NT2/D1 (cell line): Measurements from ENCODE around the gene SLFN5.

ENCODE experiments used
- DNase-seq: peaks from one replicate; pipeline ENCODE4 v3.0.0-alpha.2; 2011; ENCODE audit warnings: low read depth, low spot score
- H3K27me3 ChIP-seq: 2 replicates; pipeline ENCODE4 v1.6.0; 2011; ENCODE audit warnings: mild to moderate bottlenecking; ENCODE audit not compliant: insufficient read length, insufficient read depth
- H3K36me3 ChIP-seq: 2 replicates; pipeline ENCODE4 v1.6.1; 2011; ENCODE audit warnings: mild to moderate bottlenecking, low read length, mixed read lengths; ENCODE audit not compliant: insufficient read depth, insufficient read length
- H3K4me1 ChIP-seq: 2 replicates; pipeline ENCODE4 v1.5.1; 2011; ENCODE audit not compliant: insufficient read depth, insufficient read length
- H3K4me3 ChIP-seq: 2 replicates; pipeline ENCODE4 v1.5.1; 2011; ENCODE audit warnings: low read depth; ENCODE audit not compliant: insufficient read length
- H3K9ac ChIP-seq: 2 replicates; pipeline ENCODE4 v1.6.0; 2011; ENCODE audit warnings: low read depth; ENCODE audit not compliant: insufficient read length
- H3K9me3 ChIP-seq: 2 replicates; pipeline ENCODE4 v1.5.1; 2011; ENCODE audit warnings: mild to moderate bottlenecking, low read length; ENCODE audit not compliant: insufficient read depth
- SUZ12 ChIP-seq: IDR thresholded peaks from 2 replicates; pipeline ENCODE4 v1.6.1; 2011; ENCODE audit not compliant: insufficient read length, insufficient read depth; ENCODE audit errors: extremely low read depth
- YY1 ChIP-seq: IDR thresholded peaks from 2 replicates; pipeline ENCODE4 v1.6.1; 2011; ENCODE audit not compliant: insufficient read length, insufficient read depth
- ZNF274 ChIP-seq: IDR thresholded peaks from 2 replicates; pipeline ENCODE4 v1.6.1; 2011; ENCODE audit warnings: mild to moderate bottlenecking, low read depth, low read length

Gene SLFN5

DNA sequence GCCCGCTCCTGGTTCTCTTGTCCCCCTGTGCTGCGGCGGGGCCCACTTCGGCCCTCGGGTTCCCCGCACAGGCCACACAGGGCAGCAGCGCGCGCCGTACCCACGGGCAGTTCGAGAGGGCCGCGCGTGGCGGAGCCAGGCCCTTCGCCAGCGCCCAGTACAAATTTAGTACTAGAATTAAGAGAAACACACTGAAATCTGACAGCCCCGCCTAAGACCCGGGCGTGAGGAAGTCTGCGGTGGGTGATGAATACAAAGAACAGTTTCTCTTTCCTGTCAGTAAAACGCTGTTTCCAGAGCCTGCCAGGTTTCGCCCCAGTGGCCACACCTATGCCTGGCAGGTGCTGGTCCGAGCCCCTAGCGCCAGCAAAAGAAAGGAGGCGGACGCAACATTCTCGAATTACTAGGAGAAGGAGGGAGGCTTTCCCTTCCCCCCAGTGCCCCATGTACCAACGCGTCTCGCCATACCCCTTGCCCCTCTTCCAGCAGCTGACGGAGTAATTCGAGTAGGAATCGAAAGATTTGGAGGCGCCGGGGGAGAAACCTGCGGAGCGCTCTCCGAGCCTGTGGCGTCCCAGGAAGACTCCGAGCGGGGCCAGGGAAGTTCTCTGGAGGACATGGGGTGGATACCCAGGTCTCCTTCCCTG, 591 bp upstream of the SLFN5 start:
- H3K4me3 ChIP-seq: peak overlapping the region; percentile 75
- H3K36me3 ChIP-seq: peaks cover 2% of the 10 kb centered on the region
- no peaks in the 10 kb centered on the region for H3K9me3 ChIP-seq
- peak overlapping the region; percentile 67 for H3K9ac ChIP-seq
- DNase-seq: peak; percentile 46
- no peaks in the 10 kb centered on the region for H3K27me3 ChIP-seq
- no peak for TF ChIP-seq ZNF274
- no peak for TF ChIP-seq SUZ12
- TF ChIP-seq YY1: no peak
- no peaks in the 10 kb centered on the region for H3K4me1 ChIP-seq

DNA sequence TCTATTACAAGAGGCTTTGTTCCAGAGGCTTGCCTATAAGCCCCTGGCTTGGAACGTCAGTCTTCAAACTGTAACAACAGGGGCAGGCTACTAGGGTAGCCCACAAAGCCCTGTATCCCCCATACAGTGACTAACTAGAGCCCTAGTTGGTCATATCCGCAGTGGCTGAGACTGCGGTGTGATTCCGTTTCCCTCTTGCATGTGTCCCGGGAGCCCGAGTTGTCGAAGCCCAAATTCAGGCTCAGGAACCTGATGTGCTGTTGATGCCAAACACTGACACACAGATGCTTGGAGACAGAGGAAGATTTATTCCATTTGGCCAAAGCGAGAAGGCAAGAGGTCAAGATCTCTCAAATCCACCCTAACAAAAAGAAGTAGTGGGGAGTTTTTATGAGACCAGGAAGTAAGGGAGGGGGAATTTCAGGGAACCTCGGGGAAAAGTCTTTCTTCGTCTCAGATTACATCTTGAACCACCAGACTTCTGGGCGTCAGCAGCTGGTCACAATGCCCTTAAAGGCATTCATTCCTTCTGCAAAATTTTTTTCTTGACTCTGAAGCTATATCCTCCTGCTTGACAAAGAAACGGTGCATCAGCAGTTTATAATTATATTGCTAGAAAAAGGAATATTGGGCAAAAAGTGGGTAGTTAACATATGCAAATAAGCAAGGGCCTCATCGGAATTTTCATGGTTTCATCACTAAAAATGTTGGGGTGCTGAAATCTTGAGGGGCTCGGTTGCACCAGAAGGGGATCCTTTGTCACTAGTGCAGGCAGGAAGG, 879 bp downstream of the SLFN5 start:
- Histone ChIP-seq H3K9ac (peak overlapping the region; percentile 71), H3K27me3 (no peaks in the 10 kb centered on the region), H3K4me1 (no peaks in the 10 kb centered on the region), H3K9me3 (no peaks in the 10 kb centered on the region), H3K36me3 (peaks cover 7% of the 10 kb centered on the region), H3K4me3 (peak overlapping the region; percentile 75)
- TF ChIP-seq SUZ12: no peak
- no peak for TF ChIP-seq ZNF274
- no peak for TF ChIP-seq YY1
- DNase-seq: no peak

DNA sequence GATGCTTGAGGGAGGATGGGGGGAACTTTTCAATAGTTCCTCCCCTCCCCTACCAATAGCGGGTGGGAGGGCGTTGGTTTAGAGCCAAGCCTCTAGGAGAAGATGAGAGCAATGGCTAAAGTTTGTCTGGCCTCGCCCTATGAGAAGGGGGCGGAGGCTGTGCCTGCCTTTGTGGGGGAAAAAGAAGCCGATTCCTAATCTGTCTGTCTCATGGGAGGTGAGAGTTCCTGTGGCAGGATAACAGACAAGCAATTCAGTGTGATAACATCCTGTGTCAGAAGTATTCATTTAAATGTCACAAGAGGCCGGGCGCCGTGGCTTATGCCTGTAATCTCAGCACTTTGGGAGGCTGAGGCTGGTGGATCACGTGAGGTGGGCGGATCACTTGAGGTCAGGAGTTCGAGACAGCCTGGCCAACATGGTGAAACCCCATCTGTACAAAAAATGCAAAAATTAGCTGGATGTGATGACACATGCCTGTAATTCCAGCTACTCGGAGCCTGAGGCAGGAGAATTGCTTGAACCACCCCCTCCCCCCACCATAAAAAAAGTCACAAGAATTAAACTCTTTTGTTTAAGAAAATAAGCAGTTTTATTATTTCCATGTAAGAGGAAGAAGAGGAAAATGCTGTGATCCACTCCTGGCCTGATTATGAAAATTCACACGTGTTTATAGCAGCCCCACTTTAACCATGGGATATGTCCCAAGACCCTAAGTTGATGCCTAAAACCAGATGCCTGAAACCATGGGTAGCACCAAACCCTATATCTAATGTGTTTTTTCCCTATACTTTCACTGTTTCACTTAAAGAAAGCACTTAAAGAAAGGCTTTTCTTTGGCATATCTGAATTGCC, 1.7 kb downstream of the SLFN5 start:
- DNase-seq: no peak

DNA sequence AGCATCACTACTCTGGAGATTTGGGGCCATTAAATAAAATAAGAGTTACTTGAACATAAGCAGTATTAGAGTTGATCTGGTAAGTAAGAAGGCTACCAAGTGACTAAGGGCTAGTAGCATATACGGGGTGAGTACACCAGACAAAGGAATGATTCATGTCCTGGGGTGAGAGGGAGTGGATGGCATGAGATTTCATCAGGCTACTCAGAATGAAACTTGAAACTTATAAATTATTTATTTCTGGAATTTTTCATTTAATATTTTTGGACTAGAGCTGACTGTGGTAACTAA, 2.3 kb downstream of the SLFN5 start:
- H3K36me3 ChIP-seq: peaks cover 7% of the 10 kb centered on the region
- TF ChIP-seq ZNF274 (no peak), SUZ12 (no peak), YY1 (no peak)
- no peaks in the 10 kb centered on the region for H3K27me3 ChIP-seq
- H3K4me3 ChIP-seq: no peak overlapping the region
- no peak for DNase-seq
- H3K9me3 ChIP-seq: no peaks in the 10 kb centered on the region
- no peak overlapping the region for H3K9ac ChIP-seq
- no peaks in the 10 kb centered on the region for H3K4me1 ChIP-seq

More for the DNA sequence above, 1.7 kb downstream of the SLFN5 start:
- Histone ChIP-seq H3K36me3 (peaks cover 7% of the 10 kb centered on the region), H3K9ac (no peak overlapping the region), H3K4me3 (peak overlapping the region; percentile 19), H3K27me3 (no peaks in the 10 kb centered on the region), H3K9me3 (no peaks in the 10 kb centered on the region), H3K4me1 (no peaks in the 10 kb centered on the region)
- TF ChIP-seq ZNF274 (no peak), SUZ12 (no peak), YY1 (no peak)

DNA sequence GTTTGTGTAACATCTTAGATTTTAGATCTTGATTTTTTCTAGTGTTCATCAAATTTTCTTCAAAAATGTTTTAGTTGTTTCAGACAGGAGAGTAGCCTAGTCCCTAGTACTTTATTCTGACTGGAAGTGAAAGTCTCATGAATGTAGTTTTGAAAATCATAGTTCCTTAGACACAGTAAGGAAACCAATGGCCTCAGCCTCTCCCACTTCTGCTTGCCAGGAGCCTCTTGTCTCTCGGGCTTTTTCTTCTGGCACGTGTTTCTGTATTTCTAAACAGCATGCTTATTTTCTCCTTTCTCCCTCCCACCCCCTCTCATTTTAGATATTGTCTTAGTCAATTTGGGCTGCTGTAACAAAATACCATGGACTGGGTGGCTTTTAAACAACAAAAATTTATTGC, 9.8 kb downstream of the SLFN5 start:
- TF ChIP-seq ZNF274 (no peak), YY1 (no peak), SUZ12 (no peak)
- Histone ChIP-seq H3K9ac (no peak overlapping the region), H3K4me3 (no peak overlapping the region), H3K36me3 (peaks cover 2% of the 10 kb centered on the region), H3K9me3 (no peaks in the 10 kb centered on the region), H3K27me3 (no peaks in the 10 kb centered on the region), H3K4me1 (no peaks in the 10 kb centered on the region)
- no peak for DNase-seq

DNA sequence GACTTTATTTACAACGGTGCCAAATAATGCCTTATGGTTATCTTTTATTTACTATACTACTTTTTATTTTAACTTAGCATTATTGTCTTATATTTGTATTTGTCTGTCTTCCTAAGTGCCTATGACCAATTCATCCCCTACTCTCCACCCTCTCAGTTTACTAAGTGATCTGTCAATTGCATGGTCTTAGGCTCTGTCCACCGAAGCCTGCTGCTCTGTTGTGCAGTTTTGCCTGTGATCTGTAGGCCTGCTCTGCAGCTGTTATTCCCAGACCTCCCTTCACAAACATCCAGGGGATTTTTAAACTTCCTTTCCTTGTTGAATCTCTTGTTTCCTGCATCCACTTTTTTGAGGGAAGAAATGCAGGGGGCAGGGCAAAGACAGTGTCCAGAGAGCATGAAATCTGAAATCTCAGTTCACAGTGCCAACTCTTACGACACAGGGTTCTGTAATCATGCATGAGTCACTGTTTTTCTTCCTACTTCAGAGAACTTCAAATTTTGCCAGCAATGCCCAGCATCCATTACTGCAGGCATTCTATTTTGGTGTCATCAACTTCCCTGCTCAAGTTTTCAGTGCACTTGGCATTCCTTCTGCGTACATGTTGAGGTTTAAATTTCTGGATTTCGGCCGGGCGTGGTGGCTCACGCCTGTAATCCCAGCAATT, 11.4 kb downstream of the SLFN5 start:
- Histone ChIP-seq H3K4me1 (no peaks in the 10 kb centered on the region), H3K27me3 (no peaks in the 10 kb centered on the region), H3K9me3 (no peaks in the 10 kb centered on the region), H3K4me3 (no peak overlapping the region), H3K9ac (no peak overlapping the region), H3K36me3 (no peaks in the 10 kb centered on the region)
- no peak for TF ChIP-seq YY1
- no peak for TF ChIP-seq SUZ12
- TF ChIP-seq ZNF274: no peak
- DNase-seq: no peak

DNA sequence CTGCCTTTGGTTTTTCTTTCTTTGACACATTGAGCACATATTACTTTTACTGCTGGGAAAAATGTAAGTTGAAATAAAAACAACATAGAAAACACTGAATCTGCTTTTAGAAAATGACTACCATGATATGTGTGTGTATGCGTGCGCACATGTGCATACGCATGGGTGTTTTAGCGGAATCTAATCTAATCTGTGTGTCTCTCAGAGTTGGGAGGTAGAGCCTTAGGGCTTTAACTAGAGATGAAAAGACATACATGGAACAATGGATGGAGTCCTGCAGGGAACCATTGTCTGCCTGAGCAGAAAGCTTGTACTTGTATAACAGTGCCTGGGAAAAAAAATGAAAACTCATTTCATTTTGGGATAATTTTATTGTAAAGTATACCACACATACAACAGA, 12.4 kb downstream of the SLFN5 start:
- Histone ChIP-seq H3K4me3 (no peak overlapping the region), H3K9ac (no peak overlapping the region), H3K9me3 (no peaks in the 10 kb centered on the region), H3K4me1 (no peaks in the 10 kb centered on the region), H3K36me3 (no peaks in the 10 kb centered on the region), H3K27me3 (no peaks in the 10 kb centered on the region)
- no peak for DNase-seq
- TF ChIP-seq ZNF274 (no peak), YY1 (no peak), SUZ12 (no peak)
